Ishikawa (cell line): ENCODE measurements around the gene KRT82.

ENCODE experiments used
- CEBPB ChIP-seq: IDR thresholded peaks from 2 replicates; pipeline ENCODE4 v1.6.1; 2012
- CREB1 ChIP-seq: IDR thresholded peaks from 2 replicates; pipeline ENCODE4 v1.6.1; 2012; ENCODE audit warnings: low read depth
- EGR1 ChIP-seq: IDR thresholded peaks from 2 replicates; pipeline ENCODE4 v1.6.1; 2012
- EP300 ChIP-seq: IDR thresholded peaks from 2 replicates; pipeline ENCODE4 v1.6.1; 2012; ENCODE audit warnings: borderline replicate concordance
- FOXM1 ChIP-seq: IDR thresholded peaks from 2 replicates; pipeline ENCODE4 v1.6.1; 2012; ENCODE audit warnings: low read depth, borderline replicate concordance
- MAX ChIP-seq: IDR thresholded peaks from 2 replicates; pipeline ENCODE4 v1.6.1; 2012
- NFIC ChIP-seq: IDR thresholded peaks from 2 replicates; pipeline ENCODE4 v1.6.1; 2012
- RAD21 ChIP-seq: IDR thresholded peaks from 2 replicates; pipeline ENCODE4 v1.6.1; 2012; ENCODE audit warnings: low read depth
- REST ChIP-seq: IDR thresholded peaks from 2 replicates; pipeline ENCODE4 v1.6.1; 2012; ENCODE audit warnings: low read depth, mild to moderate bottlenecking
- TAF1 ChIP-seq: IDR thresholded peaks from 2 replicates; pipeline ENCODE4 v1.6.1; 2012; ENCODE audit warnings: low read depth, mild to moderate bottlenecking
- TCF12 ChIP-seq: IDR thresholded peaks from 2 replicates; pipeline ENCODE4 v1.6.1; 2012; ENCODE audit warnings: low read depth
- TEAD4 ChIP-seq: IDR thresholded peaks from 2 replicates; pipeline ENCODE4 v1.6.1; 2012
- USF1 ChIP-seq: IDR thresholded peaks from 2 replicates; pipeline ENCODE4 v1.6.1; 2012
- YY1 ChIP-seq: IDR thresholded peaks from 2 replicates; pipeline ENCODE4 v1.6.1; 2012; ENCODE audit warnings: low read depth
- ZBTB7A ChIP-seq: IDR thresholded peaks from 2 replicates; pipeline ENCODE4 v1.6.1; 2012; ENCODE audit warnings: low read depth

The KRT82 gene

GRCh38 chr12:52401526-52401925 is 4.6 kb downstream of the KRT82 start:
- TF ChIP-seq RAD21 = no peak
- no peak for TF ChIP-seq MAX
- no peak for TF ChIP-seq ZBTB7A
- no peak for TF ChIP-seq REST
- TF ChIP-seq EGR1 = no peak
- no peak for TF ChIP-seq NFIC
- no peak for TF ChIP-seq TAF1
- TF ChIP-seq YY1 = no peak
- no peak for TF ChIP-seq FOXM1
- TF ChIP-seq EP300 = no peak
- TF ChIP-seq CEBPB = no peak
- TF ChIP-seq TCF12 = no peak
- no peak for TF ChIP-seq USF1
- TF ChIP-seq CREB1 = no peak
- no peak for TF ChIP-seq TEAD4

- TF ChIP-seq TEAD4 (no peak), EGR1 (no peak), FOXM1 (no peak)
These were observed 5.2 kb downstream of the KRT82 start for GRCh38 chr12:52400906-52401305.

GRCh38 chr12:52399756-52400155 is 6.4 kb downstream of the KRT82 start:
- TF ChIP-seq YY1 (no peak), USF1 (no peak), FOXM1 (no peak), ZBTB7A (no peak), REST (no peak), TAF1 (no peak), EGR1 (no peak), CEBPB (no peak), TEAD4 (no peak), NFIC (no peak), EP300 (no peak), TCF12 (no peak), CREB1 (no peak), MAX (no peak)

- TF ChIP-seq FOXM1 (no peak), TCF12 (no peak), ZBTB7A (no peak), MAX (no peak)
These were observed 8.0 kb downstream of the KRT82 start for GRCh38 chr12:52398176-52398575.

GRCh38 chr12:52396656-52397055 is 9.5 kb downstream of the KRT82 start:
- TF ChIP-seq EP300 = no peak
- no peak for TF ChIP-seq REST
- TF ChIP-seq USF1 = no peak
- TF ChIP-seq TCF12 = no peak
- TF ChIP-seq CREB1 = no peak
- TF ChIP-seq TEAD4 = no peak
- TF ChIP-seq FOXM1 = no peak
- TF ChIP-seq CEBPB = no peak
- TF ChIP-seq YY1 = no peak
